ENCODE measurements around the gene TSPAN17.

DNA sequence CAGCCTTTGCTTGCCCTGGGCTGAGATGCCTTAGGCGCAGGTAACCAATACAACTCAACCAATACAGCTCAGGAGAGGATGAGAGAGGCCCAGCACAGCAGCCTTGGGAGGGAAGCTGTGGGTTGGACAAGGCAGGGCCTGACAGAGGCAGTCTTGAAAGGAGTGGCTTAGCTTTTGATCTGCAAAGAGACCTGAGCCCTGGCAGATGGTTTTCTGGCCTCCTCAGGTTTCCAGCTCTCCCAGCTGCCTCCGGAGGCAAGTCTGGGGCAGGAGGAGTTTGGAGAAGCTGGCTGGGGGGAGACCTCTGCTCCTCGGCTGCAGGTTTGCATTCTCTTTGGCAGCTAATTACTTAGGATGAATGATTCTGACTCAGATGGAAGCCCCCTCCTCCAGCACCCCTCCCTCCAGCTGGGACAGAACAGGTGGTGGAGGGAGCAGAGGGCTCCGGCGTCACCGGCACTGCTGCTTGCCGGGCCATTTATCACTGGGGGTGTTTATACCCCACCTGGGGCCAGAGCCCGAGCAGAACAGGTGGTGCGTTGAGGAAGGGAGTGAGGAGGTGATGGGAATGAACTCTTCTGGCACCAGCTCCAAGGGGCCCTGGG lies 50.8 kb downstream of the TSPAN17 start:
- no peak for TF ChIP-seq GABPA (IDR thresholded peaks at IDR 0.05; ENCODE audit: low read depth)
- TF ChIP-seq, protein P1, sequence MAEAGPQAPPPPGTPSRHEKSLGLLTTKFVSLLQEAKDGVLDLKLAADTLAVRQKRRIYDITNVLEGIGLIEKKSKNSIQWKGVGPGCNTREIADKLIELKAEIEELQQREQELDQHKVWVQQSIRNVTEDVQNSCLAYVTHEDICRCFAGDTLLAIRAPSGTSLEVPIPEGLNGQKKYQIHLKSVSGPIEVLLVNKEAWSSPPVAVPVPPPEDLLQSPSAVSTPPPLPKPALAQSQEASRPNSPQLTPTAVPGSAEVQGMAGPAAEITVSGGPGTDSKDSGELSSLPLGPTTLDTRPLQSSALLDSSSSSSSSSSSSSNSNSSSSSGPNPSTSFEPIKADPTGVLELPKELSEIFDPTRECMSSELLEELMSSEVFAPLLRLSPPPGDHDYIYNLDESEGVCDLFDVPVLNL (IDR thresholded peaks at IDR 0.05; ENCODE audit: low read depth, low read length): no peak
- TF ChIP-seq EP300 (IDR thresholded peaks at IDR 0.05; ENCODE audit: borderline replicate concordance in 1 of 2, control insufficient read depth in 1 of 2, low read depth in 2 of 2, low read length in 2 of 2): no peak
- TF ChIP-seq EZH2 (IDR thresholded peaks at IDR 0.05; ENCODE audit: borderline replicate concordance, control insufficient read depth, low read depth, low read length): no peak
- TF ChIP-seq, protein P2, sequence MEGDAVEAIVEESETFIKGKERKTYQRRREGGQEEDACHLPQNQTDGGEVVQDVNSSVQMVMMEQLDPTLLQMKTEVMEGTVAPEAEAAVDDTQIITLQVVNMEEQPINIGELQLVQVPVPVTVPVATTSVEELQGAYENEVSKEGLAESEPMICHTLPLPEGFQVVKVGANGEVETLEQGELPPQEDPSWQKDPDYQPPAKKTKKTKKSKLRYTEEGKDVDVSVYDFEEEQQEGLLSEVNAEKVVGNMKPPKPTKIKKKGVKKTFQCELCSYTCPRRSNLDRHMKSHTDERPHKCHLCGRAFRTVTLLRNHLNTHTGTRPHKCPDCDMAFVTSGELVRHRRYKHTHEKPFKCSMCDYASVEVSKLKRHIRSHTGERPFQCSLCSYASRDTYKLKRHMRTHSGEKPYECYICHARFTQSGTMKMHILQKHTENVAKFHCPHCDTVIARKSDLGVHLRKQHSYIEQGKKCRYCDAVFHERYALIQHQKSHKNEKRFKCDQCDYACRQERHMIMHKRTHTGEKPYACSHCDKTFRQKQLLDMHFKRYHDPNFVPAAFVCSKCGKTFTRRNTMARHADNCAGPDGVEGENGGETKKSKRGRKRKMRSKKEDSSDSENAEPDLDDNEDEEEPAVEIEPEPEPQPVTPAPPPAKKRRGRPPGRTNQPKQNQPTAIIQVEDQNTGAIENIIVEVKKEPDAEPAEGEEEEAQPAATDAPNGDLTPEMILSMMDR (IDR thresholded peaks at IDR 0.05 in 2 of 3, conservative IDR thresholded peaks at IDR 0.05 in 1 of 3; ENCODE audit: control insufficient read depth in 2 of 3, extremely low read depth in 1 of 3, insufficient read depth in 1 of 3, low read depth in 3 of 3, low read length in 3 of 3): no peak
- TF ChIP-seq CREB1 (IDR thresholded peaks at IDR 0.05; ENCODE audit: low read depth): no peak
- TF ChIP-seq SP1 (IDR thresholded peaks at IDR 0.05; ENCODE audit: low read depth, low read length): no peak
- TF ChIP-seq SIX5 (IDR thresholded peaks at IDR 0.05; ENCODE audit: low read depth, low read length, severe bottlenecking): no peak
- no peak for TF ChIP-seq RAD21 (IDR thresholded peaks at IDR 0.05; ENCODE audit: insufficient read depth, low read depth, low read length)
- TF ChIP-seq, protein P3, sequence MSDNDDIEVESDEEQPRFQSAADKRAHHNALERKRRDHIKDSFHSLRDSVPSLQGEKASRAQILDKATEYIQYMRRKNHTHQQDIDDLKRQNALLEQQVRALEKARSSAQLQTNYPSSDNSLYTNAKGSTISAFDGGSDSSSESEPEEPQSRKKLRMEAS (IDR thresholded peaks at IDR 0.05; ENCODE audit: low read depth, low read length): no peak
